ENCODE measurements around the gene MSH5.

DNA sequence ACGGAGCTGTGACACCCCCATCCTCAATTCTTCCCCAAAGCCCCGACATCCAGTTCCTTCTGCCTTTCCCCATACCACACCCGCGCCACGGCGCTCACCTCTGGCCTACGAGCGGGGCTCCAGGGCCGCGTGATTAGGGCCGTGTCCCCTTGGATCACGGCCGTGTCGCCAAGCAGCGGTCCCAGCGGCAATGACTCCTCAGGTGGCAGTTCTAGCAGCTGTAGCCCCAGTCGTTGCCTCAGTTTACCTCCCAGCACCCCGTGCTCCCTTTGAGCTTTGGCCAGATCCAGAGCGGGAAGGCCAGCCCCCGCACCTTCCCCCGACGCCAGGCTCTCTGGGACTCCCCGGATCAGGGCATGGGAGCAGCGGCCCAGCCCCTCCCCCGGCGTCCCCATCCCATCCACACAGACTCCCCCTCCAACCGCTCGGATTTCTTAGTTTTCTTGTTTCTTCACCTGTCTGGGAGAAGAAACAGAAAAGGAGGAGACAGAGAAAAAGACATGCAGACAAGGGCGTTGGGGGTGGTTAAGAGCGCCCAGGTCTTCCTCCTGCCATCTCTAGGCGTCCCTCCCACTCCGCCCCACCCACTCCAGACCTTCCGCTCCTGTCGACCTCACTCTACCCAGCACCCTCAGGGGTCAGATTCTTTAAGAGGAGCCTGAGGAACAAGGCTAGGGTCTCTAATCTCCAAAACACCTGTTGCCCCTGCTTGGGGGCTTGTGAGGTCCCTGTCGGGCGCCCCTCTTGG is 10.9 kb upstream of the MSH5 start, which contains the start of gene DDAH2:
- TF ChIP-seq, protein P1, sequence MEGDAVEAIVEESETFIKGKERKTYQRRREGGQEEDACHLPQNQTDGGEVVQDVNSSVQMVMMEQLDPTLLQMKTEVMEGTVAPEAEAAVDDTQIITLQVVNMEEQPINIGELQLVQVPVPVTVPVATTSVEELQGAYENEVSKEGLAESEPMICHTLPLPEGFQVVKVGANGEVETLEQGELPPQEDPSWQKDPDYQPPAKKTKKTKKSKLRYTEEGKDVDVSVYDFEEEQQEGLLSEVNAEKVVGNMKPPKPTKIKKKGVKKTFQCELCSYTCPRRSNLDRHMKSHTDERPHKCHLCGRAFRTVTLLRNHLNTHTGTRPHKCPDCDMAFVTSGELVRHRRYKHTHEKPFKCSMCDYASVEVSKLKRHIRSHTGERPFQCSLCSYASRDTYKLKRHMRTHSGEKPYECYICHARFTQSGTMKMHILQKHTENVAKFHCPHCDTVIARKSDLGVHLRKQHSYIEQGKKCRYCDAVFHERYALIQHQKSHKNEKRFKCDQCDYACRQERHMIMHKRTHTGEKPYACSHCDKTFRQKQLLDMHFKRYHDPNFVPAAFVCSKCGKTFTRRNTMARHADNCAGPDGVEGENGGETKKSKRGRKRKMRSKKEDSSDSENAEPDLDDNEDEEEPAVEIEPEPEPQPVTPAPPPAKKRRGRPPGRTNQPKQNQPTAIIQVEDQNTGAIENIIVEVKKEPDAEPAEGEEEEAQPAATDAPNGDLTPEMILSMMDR (IDR thresholded peaks at IDR 0.05; ENCODE audit: insufficient read depth, low read length, poor library complexity, severe bottlenecking) = peak; percentile 100
- no peak for TF ChIP-seq EZH2phosphoT487 (conservative IDR thresholded peaks at IDR 0.05; ENCODE audit: low read length)

Data from SU-DHL-6 (cell line).